Bronchial epithelial cell (primary cell): ENCODE data around the gene RANBP1. TPM values are rescaled to one million over a fixed set of nuclear protein-coding genes. Genes with fewer than 3 reads are reported as not detected.

Source experiments
- DNase-seq: peaks from one replicate; pipeline ENCODE4 v3.0.0-alpha.2; 2010; ENCODE audit warnings: low read depth
- FAIRE-seq: peaks from 2 replicates; lab custom pipeline; 2011; peaks lifted over from hg19 to GRCh38; lab: Jason Lieb, UNC
- H3K27me3 ChIP-seq: 2 replicates; pipeline ENCODE4 v1.5.1; 2011; ENCODE audit warnings: low read length; ENCODE audit not compliant: control insufficient read depth, insufficient read depth
- H3K36me3 ChIP-seq: 2 replicates; pipeline ENCODE4 v1.5.1; 2011; ENCODE audit warnings: low read length; ENCODE audit not compliant: control insufficient read depth, insufficient read depth
- H3K4me3 ChIP-seq: 2 replicates; pipeline ENCODE4 v1.5.1; 2011; ENCODE audit warnings: mild to moderate bottlenecking, low read depth, low read length, control low read depth
- CTCF ChIP-seq: IDR thresholded peaks from 2 replicates; pipeline ENCODE4 v1.5.1; 2011; ENCODE audit warnings: mild to moderate bottlenecking, moderate library complexity, low read length, control low read depth, inconsistent platforms; ENCODE audit not compliant: insufficient read depth, severe bottlenecking
- total RNA-seq: library from RNA; depleted of rRNA; stranded (reverse); fragments of >200 nt; gene quantifications from 2 replicates; pipeline ENCODE4 v1.2.1, GENCODE V29; 2014

The RANBP1 gene
- total RNA-seq, 1 donor from 2014 or later = 263 TPM

GRCh38 chr22:20076627-20077172 is 39.2 kb upstream of the RANBP1 start:
- TF ChIP-seq CTCF = no peak
- no peaks in the 10 kb centered on the region for H3K27me3 ChIP-seq
- H3K36me3 ChIP-seq = no peaks in the 10 kb centered on the region
- H3K4me3 ChIP-seq = no peak overlapping the region
- no peak for FAIRE-seq
- no peak for DNase-seq

DNA sequence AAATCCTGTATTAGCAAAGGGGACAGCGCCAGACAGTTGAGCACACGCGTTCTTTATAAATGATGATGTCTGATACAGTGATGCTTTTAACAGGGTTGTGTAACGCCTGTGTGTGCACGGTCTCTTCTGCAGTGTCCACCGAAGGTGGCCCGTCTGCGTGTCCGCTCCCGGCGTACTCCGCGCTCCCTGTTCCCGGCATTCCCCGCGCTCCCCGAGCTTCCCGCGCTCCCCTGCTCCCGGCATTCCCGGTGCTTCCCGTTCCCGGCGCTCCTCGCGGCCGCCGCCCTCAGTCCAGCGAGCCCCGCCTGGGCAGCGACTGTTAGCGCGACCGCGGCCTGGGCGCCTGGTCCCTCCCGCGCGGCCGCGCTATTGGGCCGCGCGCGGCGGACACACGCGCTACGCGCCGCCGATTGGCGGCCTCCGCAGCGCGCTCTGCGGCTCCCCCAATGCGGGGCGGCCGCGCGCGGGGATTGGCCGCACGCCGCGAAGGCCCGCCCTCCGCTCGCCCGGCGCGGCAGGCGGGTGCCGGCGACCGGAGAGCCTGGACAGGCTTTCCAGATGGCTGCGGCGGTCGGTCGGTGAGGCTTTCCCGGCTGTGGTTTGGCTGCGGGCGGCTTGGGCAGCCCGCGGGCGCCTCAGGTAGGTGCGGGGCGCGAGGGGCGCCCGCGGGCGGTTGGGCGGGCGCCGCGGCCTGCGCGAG is 36.0 kb upstream of the RANBP1 start, which contains the start of gene DGCR8:
Gene DGCR8 (plus strand): TSS at position 497 of the 700 bp plus-strand sequence. CDS start 5,723 bp downstream, outside the sequence.
- FAIRE-seq = no peak
- Histone ChIP-seq H3K36me3 (no peaks in the 10 kb centered on the region), H3K27me3 (no peaks in the 10 kb centered on the region), H3K4me3 (peak within 1 kb of the TSS; percentile 50)
- TF ChIP-seq CTCF = no peak
- DNase-seq = peak; percentile 84

- Histone ChIP-seq H3K4me3 (peak overlapping the region; percentile 50), H3K27me3 (no peaks in the 10 kb centered on the region), H3K36me3 (no peaks in the 10 kb centered on the region)
- DNase-seq (peak; percentile 5), FAIRE-seq (no peak)
- TF ChIP-seq CTCF = no peak
Observed at GRCh38 chr22:20080445-20080775, 35.5 kb upstream of the RANBP1 start.

- no peaks in the 10 kb centered on the region for H3K27me3 ChIP-seq
- H3K36me3 ChIP-seq = peaks cover 4% of the 10 kb centered on the region
- no peak for TF ChIP-seq CTCF
- peak overlapping the region; percentile 50 for H3K4me3 ChIP-seq
- DNase-seq = peak; percentile 64
- no peak for FAIRE-seq
Observed at GRCh38 chr22:20080776-20081654, 34.9 kb upstream of the RANBP1 start.

GRCh38 chr22:20083157-20083890 is 32.6 kb upstream of the RANBP1 start:
- TF ChIP-seq CTCF = no peak
- FAIRE-seq (no peak), DNase-seq (no peak)
- H3K27me3 ChIP-seq = no peaks in the 10 kb centered on the region
- H3K36me3 ChIP-seq = peaks cover 23% of the 10 kb centered on the region
- H3K4me3 ChIP-seq = no peak overlapping the region
